SK-N-MC (cell line): ENCODE measurements around the gene SNRNP27.

Experiments used
- EZH2 ChIP-seq: fragments of 200-600 bp; sonication (generic); IDR thresholded peaks from one replicate; pipeline ENCODE4 v1.6.1; 2017; ENCODE audit warnings: antibody characterized with exemption
- FOXP2 ChIP-seq: optimal IDR thresholded peaks from 2 replicates; pipeline ENCODE3; 2011; ENCODE audit warnings: mild to moderate bottlenecking, moderate library complexity; ENCODE audit not compliant: insufficient read depth; ENCODE audit errors: extremely low read length, control extremely low read depth
- POLR2AphosphoS5 ChIP-seq: IDR thresholded peaks from 2 replicates; pipeline ENCODE4 v1.6.1; 2012; ENCODE audit warnings: mild to moderate bottlenecking, low read depth, low read length, borderline replicate concordance

- TF ChIP-seq POLR2AphosphoS5 (no peak), EZH2 (no peak), FOXP2 (no peak)
Observed at GRCh38 chr2:69943843-69944525, 50.2 kb downstream of the SNRNP27 start.
